PC-3 (cell line): ENCODE results near the gene LNX2. TPM values are rescaled to one million over a fixed set of nuclear protein-coding genes. Genes with fewer than 3 reads are reported as not detected.

Experiments used
- ATAC-seq: fragments of 200-7000 bp; cut with Tn5 transposase; 2 replicates; pipeline ENCODE4 v1.9.1; 2020; ENCODE audit warnings: mild to moderate bottlenecking, moderate library complexity
- BruUV-seq: library from RNA; stranded (reverse); fragments of 400-500 nt; replicated peaks from 2 replicates; lab custom pipeline; 2021; lab: Mats Ljungman, UMichigan
- CTCF ChIA-PET: fragments of 300-600 bp; sonication (Branson Sonifier 250); formaldehyde crosslinking; loops from one replicate; lab custom pipeline; 2022; ENCODE audit warnings: antibody characterized with exemption; lab: Charles Lee
- POLR2A ChIA-PET: fragments of 300-600 bp; sonication (Branson Sonifier 250); formaldehyde crosslinking; loops from one replicate; lab custom pipeline; 2022; ENCODE audit warnings: antibody characterized with exemption; ENCODE audit not compliant: unreplicated experiment; lab: Charles Lee
- DNase-seq: peaks from one replicate; pipeline ENCODE4 v3.0.0-alpha.2; 2015
- H2AFZ ChIP-seq: fragments of 300-600 bp; sonication (generic); 2 replicates; pipeline ENCODE4 v1.6.0; 2016; ENCODE audit warnings: antibody characterized with exemption, low read length
- H3F3A ChIP-seq: fragments of 300-600 bp; sonication (generic); one replicate; pipeline ENCODE4 v1.6.0; 2017; ENCODE audit warnings: antibody characterized with exemption, low read length, control low read depth, mild to moderate bottlenecking; ENCODE audit not compliant: unreplicated experiment
- H3K27ac ChIP-seq: fragments of 300-600 bp; sonication (generic); 2 replicates; pipeline ENCODE4 v1.5.1; 2016; ENCODE audit warnings: mild to moderate bottlenecking, low read length
- H3K27me3 ChIP-seq: fragments of 300-600 bp; sonication (generic); 2 replicates; pipeline ENCODE4 v1.6.1; 2016; ENCODE audit warnings: low read length, mixed read lengths
- H3K36me3 ChIP-seq: fragments of 300-600 bp; sonication (generic); 2 replicates; pipeline ENCODE4 v1.6.1; 2016; ENCODE audit warnings: low read depth, mixed run types, low read length, mixed read lengths
- H3K4me1 ChIP-seq: fragments of 300-600 bp; sonication (generic); 2 replicates; pipeline ENCODE4 v1.5.1; 2016; ENCODE audit warnings: low read length; ENCODE audit not compliant: insufficient read depth
- H3K4me2 ChIP-seq: fragments of 300-600 bp; sonication (generic); 2 replicates; pipeline ENCODE4 v1.6.0; 2016; ENCODE audit warnings: low read length
- H3K4me3 ChIP-seq: fragments of 300-600 bp; sonication (generic); 2 replicates; pipeline ENCODE4 v1.5.1; 2016; ENCODE audit warnings: mild to moderate bottlenecking, low read length, mixed read lengths
- H3K79me2 ChIP-seq: fragments of 300-600 bp; sonication (generic); 2 replicates; pipeline ENCODE4 v1.6.1; 2017; ENCODE audit warnings: low read length, mixed read lengths
- H3K9ac ChIP-seq: fragments of 300-600 bp; sonication (generic); 2 replicates; pipeline ENCODE4 v1.6.0; 2016; ENCODE audit warnings: mild to moderate bottlenecking, low read length
- H3K9me2 ChIP-seq: fragments of 300-600 bp; sonication (generic); replicated peaks from 2 replicates; pipeline ENCODE4 v1.6.1; 2016; ENCODE audit warnings: mixed run types, low read length, mixed read lengths
- H3K9me3 ChIP-seq: fragments of 300-600 bp; sonication (generic); 2 replicates; pipeline ENCODE4 v1.6.1; 2016; ENCODE audit warnings: low read length, mixed read lengths
- H4K20me1 ChIP-seq: fragments of 300-600 bp; sonication (generic); 2 replicates; pipeline ENCODE4 v1.6.1; 2016; ENCODE audit warnings: low read length, mixed read lengths
- CTCF ChIP-seq: fragments of 300-600 bp; sonication (generic); conservative IDR thresholded peaks from 2 replicates; pipeline ENCODE4 v1.5.1; 2017; ENCODE audit warnings: antibody characterized with exemption, low read depth, mild to moderate bottlenecking, low read length
- EZH2 ChIP-seq: fragments of 300-600 bp; sonication (generic); IDR thresholded peaks from one replicate; pipeline ENCODE4 v1.6.1; 2017; ENCODE audit warnings: antibody characterized with exemption, mild to moderate bottlenecking, low read length; ENCODE audit not compliant: unreplicated experiment
- EZH2phosphoT487 ChIP-seq: fragments of 300-600 bp; sonication (generic); IDR thresholded peaks from 2 replicates; pipeline ENCODE4 v1.6.1; 2018; ENCODE audit warnings: mild to moderate bottlenecking, antibody characterized with exemption, low read length, borderline replicate concordance
- intact Hi-C: fragments of 100-400 bp; cut with micrococcal nuclease; formaldehyde crosslinking; loops from 2 replicates; pipeline ENCODE4 v1.9.0; 2023
- total RNA-seq: library from RNA; depleted of rRNA; stranded (reverse); fragments of >200 nt; gene quantifications from 2 replicates; pipeline ENCODE4 v1.2.3, GENCODE V29; 2014

The LNX2 gene
- total RNA-seq, 1 experiment from 2014 or later, result 6.0 TPM

GRCh38 chr13:27569405-27569804, 50.9 kb downstream of the LNX2 start:
- intact Hi-C loops, result no loop called here
- TF ChIP-seq EZH2 (no peak), CTCF (no peak), EZH2phosphoT487 (no peak)
- Histone ChIP-seq H3K79me2 (0 out of 2 replicates have a peak, but pooled peaks cover 7% of the 10 kb centered on the region), H3K27ac (no peak overlapping the region), H3K4me1 (peaks cover 26% of the 10 kb centered on the region), H3K9me2 (no peaks in the 10 kb centered on the region), H2AFZ (no peak overlapping the region), H3K4me2 (no peak overlapping the region), H3K36me3 (peaks cover 3% of the 10 kb centered on the region; the same call in 1 of the 2 replicates), H3K9me3 (no peaks in the 10 kb centered on the region), H3K4me3 (no peak overlapping the region), H3K27me3 (no peaks in the 10 kb centered on the region), H4K20me1 (no peaks in the 10 kb centered on the region), H3K9ac (no peak overlapping the region), H3F3A (no peaks in the 10 kb centered on the region)
- CTCF ChIA-PET, result no interaction called here
- no peak for ATAC-seq
- DNase-seq, result no peak
- no TSS peak for BruUV-seq
- POLR2A ChIA-PET, result no interaction called here

DNA sequence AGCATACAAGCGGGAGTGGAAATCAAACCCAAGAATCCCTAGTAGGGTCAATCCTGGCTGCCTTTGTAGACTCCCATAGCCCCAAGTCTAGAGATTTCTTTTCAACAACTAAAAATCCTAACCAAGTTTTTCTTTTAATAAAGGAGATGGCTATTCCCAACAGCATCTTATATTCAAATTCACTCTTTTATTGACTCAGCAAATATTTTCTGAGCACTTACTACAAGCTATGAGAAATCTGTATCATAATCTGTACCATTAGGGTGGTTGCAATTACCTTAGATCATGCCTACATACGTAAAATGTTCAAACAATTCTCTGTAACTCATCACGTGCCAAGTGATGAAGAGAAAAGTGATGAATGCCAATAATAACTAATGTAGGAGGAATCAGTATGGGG, 54.5 kb downstream of the LNX2 start:
- BruUV-seq, result no TSS peak

More for the DNA sequence above, 54.5 kb downstream of the LNX2 start:
- Histone ChIP-seq H3K9me2 (no peaks in the 10 kb centered on the region), H4K20me1 (no peaks in the 10 kb centered on the region), H3K36me3 (peaks cover 3% of the 10 kb centered on the region; the same call in 1 of the 2 replicates), H2AFZ (no peak overlapping the region), H3F3A (no peaks in the 10 kb centered on the region), H3K27me3 (no peaks in the 10 kb centered on the region), H3K9me3 (no peaks in the 10 kb centered on the region), H3K9ac (no peak overlapping the region), H3K4me2 (no peak overlapping the region), H3K4me3 (no peak overlapping the region), H3K4me1 (no peaks in the 10 kb centered on the region), H3K27ac (no peak overlapping the region), H3K79me2 (no peaks in the 10 kb centered on the region)
- ATAC-seq (no peak), DNase-seq (no peak)
- CTCF ChIA-PET, result no interaction called here
- POLR2A ChIA-PET, result no interaction called here
- intact Hi-C loops, result no loop called here
- TF ChIP-seq CTCF (no peak), EZH2 (no peak), EZH2phosphoT487 (no peak)
